B cell (primary cell): Measurements from ENCODE around the gene MBNL3.

ENCODE experiments used
- EZH2 ChIP-seq: IDR thresholded peaks from 2 replicates; pipeline ENCODE4 v1.6.1; 2012; ENCODE audit warnings: borderline replicate concordance, low read depth, mild to moderate bottlenecking, moderate library complexity, low read length; ENCODE audit not compliant: insufficient read depth, poor library complexity, severe bottlenecking
- TF ChIP-seq, protein P1 (sequence below): fragments of 200-600 bp; IDR thresholded peaks from one replicate; pipeline ENCODE4 v1.8.0; 2022; ENCODE audit warnings: antibody characterized with exemption, mild to moderate bottlenecking

DNA sequence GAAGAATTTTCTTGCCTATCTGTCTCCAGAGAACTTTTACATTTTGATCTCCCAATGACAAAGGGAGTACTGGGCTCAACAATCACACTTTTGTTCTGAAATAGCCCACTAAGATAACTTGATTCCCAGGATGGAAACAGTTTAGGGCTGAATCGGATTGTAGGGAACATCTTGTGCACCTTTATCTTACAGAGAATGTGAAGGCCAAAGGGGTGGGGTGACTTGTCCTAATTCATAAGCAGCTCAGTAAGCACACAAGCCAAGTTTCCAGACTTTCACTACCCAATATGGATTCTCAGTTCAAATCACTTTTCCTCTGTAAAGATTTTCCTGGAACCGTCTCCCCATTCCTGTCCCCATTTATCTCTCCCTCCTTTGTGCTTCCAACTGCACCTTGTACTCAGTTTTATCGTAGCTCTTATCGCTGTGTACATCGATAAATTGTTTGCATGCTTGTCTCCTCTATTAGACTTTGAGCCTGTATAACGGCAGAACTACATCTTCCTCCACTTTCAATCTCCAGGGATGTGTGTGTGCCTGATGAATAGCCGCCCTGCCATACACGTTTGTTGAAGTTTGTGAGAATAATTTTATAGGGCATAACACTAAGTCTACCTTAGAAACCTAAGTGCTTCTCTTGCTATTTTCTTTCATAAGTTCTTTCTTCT lies 77.4 kb downstream of the MBNL3 start:
- TF ChIP-seq, protein P1, sequence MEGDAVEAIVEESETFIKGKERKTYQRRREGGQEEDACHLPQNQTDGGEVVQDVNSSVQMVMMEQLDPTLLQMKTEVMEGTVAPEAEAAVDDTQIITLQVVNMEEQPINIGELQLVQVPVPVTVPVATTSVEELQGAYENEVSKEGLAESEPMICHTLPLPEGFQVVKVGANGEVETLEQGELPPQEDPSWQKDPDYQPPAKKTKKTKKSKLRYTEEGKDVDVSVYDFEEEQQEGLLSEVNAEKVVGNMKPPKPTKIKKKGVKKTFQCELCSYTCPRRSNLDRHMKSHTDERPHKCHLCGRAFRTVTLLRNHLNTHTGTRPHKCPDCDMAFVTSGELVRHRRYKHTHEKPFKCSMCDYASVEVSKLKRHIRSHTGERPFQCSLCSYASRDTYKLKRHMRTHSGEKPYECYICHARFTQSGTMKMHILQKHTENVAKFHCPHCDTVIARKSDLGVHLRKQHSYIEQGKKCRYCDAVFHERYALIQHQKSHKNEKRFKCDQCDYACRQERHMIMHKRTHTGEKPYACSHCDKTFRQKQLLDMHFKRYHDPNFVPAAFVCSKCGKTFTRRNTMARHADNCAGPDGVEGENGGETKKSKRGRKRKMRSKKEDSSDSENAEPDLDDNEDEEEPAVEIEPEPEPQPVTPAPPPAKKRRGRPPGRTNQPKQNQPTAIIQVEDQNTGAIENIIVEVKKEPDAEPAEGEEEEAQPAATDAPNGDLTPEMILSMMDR, result no peak
- no peak for TF ChIP-seq EZH2
